ENCODE results near the gene TXNRD1.

Gene TXNRD1

DNA sequence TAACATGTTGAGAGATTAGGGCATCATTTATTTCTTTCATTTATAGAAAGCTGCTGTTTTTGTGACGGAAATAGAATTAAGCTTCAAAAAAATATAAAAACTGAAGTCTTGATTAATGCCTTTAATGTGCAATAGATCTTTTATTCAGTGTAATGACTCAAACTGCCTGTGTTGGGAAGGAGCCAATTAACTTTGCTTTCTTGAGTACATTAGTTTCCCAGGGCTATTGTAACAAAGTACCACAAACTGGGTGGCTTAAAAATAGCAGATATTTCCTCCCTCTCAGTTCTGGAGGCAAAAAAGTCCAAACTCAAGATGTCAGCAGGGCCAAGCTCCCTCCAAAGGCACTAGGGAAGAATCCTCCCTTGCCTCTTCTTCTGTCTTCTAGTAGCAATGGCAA lies 124.6 kb downstream of the TXNRD1 start:
- H3K79me2 ChIP-seq (ENCODE audit: control insufficient read depth, insufficient read depth, low read length) = no peaks in the 10 kb centered on the region
- H3K56ac ChIP-seq (ENCODE audit: low read length) = no peak overlapping the region
- no peak overlapping the region for H3K18ac ChIP-seq (ENCODE audit: low read length)
- no peak overlapping the region for H2BK120ac ChIP-seq (ENCODE audit: low read depth, low read length)
- no peaks in the 10 kb centered on the region for H3K27me3 ChIP-seq (ENCODE audit: insufficient read depth, low read length, poor library complexity)
- no peak overlapping the region for H3K9ac ChIP-seq (ENCODE audit: low read length)
- no peak overlapping the region for H4K5ac ChIP-seq (ENCODE audit: low read length)
- H2AK5ac ChIP-seq (ENCODE audit: low read length) = no peak overlapping the region
- H3K4me2 ChIP-seq (ENCODE audit: low read length) = no peak overlapping the region
- H4K8ac ChIP-seq (ENCODE audit: low read depth, low read length) = no peak overlapping the region
- H3K79me1 ChIP-seq (ENCODE audit: low read length) = peaks cover 2% of the 10 kb centered on the region
- H3K23ac ChIP-seq (ENCODE audit: low read length) = no peak overlapping the region
- H3K36me3 ChIP-seq (ENCODE audit: control insufficient read depth, insufficient read depth, low read length) = peaks cover 13% of the 10 kb centered on the region
- H3K27ac ChIP-seq (ENCODE audit: low read depth, low read length) = no peak overlapping the region
- no peak overlapping the region for H2BK15ac ChIP-seq (replicated peaks; ENCODE audit: low read depth)
- WGBS (ENCODE audit: extremely low coverage, insufficient coverage, low lambda C conversion rate) = no CpG with 5 or more reads among the region's 1 CpG
- H3K4ac ChIP-seq (ENCODE audit: low read depth, low read length) = no peak overlapping the region
- no peak for DNase-seq
- H3K4me1 ChIP-seq (ENCODE audit: control insufficient read depth, low read depth, low read length) = no peaks in the 10 kb centered on the region
- H3K4me3 ChIP-seq (ENCODE audit: low read length) = no peak overlapping the region
- H2BK5ac ChIP-seq (ENCODE audit: low read length) = no peak overlapping the region

DNA sequence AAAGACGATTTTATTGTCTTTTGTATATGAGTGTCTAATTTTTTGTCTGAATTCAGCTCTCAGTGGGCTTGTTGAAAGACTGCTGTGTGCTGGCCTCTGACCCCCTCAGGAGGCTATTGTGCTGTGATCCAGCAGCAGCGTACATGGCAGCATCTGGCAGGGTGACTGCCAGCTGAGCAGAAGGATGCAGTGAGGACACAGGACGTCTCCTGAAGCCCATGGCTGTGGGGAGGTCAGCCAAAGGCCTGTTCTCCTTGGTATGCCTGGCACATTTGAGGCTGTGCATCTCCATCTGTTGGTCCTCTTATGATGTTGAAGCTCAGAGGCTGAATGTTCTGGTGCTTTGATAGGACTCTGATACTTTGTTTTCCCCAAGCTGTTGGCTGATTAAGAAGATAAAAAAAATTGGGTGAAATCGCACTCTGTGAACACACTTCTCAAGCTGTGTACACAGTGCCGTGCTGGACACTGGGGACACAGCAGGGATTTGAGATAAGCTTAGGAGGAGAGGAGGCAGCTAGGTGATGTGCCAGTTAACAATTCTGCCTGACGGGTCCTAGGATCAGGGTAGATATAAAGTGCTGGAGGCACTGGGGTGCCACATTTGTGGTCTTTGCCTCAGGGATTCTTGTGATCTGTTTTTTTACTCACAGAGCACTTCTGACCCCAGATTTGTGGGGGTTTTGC lies 125.5 kb downstream of the TXNRD1 start:
- H2BK5ac ChIP-seq (ENCODE audit: low read length) = no peak overlapping the region
- H2BK120ac ChIP-seq (ENCODE audit: low read depth, low read length) = no peak overlapping the region
- H3K18ac ChIP-seq (ENCODE audit: low read length) = no peak overlapping the region
- H3K23ac ChIP-seq (ENCODE audit: low read length) = no peak overlapping the region
- H4K5ac ChIP-seq (ENCODE audit: low read length) = no peak overlapping the region
- no peak overlapping the region for H3K4ac ChIP-seq (ENCODE audit: low read depth, low read length)
- DNase-seq = no peak
- H3K79me1 ChIP-seq (ENCODE audit: low read length) = peaks cover 2% of the 10 kb centered on the region
- H3K9ac ChIP-seq (ENCODE audit: low read length) = no peak overlapping the region
- H3K4me3 ChIP-seq (ENCODE audit: low read length) = no peak overlapping the region
- no peaks in the 10 kb centered on the region for H3K27me3 ChIP-seq (ENCODE audit: insufficient read depth, low read length, poor library complexity)
- no peaks in the 10 kb centered on the region for H3K79me2 ChIP-seq (ENCODE audit: control insufficient read depth, insufficient read depth, low read length)
- peaks cover 13% of the 10 kb centered on the region for H3K36me3 ChIP-seq (ENCODE audit: control insufficient read depth, insufficient read depth, low read length)
- H3K4me2 ChIP-seq (ENCODE audit: low read length) = no peak overlapping the region
- WGBS (ENCODE audit: extremely low coverage, insufficient coverage, low lambda C conversion rate) = no CpG with 5 or more reads among the region's 6 CpGs
- H2AK5ac ChIP-seq (ENCODE audit: low read length) = no peak overlapping the region
- no peak overlapping the region for H3K27ac ChIP-seq (ENCODE audit: low read depth, low read length)
- H4K8ac ChIP-seq (ENCODE audit: low read depth, low read length) = no peak overlapping the region
- H3K56ac ChIP-seq (ENCODE audit: low read length) = no peak overlapping the region
- no peaks in the 10 kb centered on the region for H3K4me1 ChIP-seq (ENCODE audit: control insufficient read depth, low read depth, low read length)
- no peak overlapping the region for H2BK15ac ChIP-seq (replicated peaks; ENCODE audit: low read depth)

- no peak overlapping the region for H2BK15ac ChIP-seq (replicated peaks; ENCODE audit: low read depth)
- no peak for DNase-seq
- H4K8ac ChIP-seq (ENCODE audit: low read depth, low read length) = no peak overlapping the region
- no peak overlapping the region for H2BK5ac ChIP-seq (ENCODE audit: low read length)
- H3K79me1 ChIP-seq (ENCODE audit: low read length) = peaks cover 2% of the 10 kb centered on the region
- no peak overlapping the region for H2BK120ac ChIP-seq (ENCODE audit: low read depth, low read length)
- H3K27ac ChIP-seq (ENCODE audit: low read depth, low read length) = no peak overlapping the region
- H3K4ac ChIP-seq (ENCODE audit: low read depth, low read length) = no peak overlapping the region
- no peaks in the 10 kb centered on the region for H3K27me3 ChIP-seq (ENCODE audit: insufficient read depth, low read length, poor library complexity)
- H3K36me3 ChIP-seq (ENCODE audit: control insufficient read depth, insufficient read depth, low read length) = peaks cover 13% of the 10 kb centered on the region
- no peak overlapping the region for H3K18ac ChIP-seq (ENCODE audit: low read length)
- H3K9ac ChIP-seq (ENCODE audit: low read length) = no peak overlapping the region
- H4K5ac ChIP-seq (ENCODE audit: low read length) = no peak overlapping the region
- no peak overlapping the region for H3K56ac ChIP-seq (ENCODE audit: low read length)
- no peak overlapping the region for H3K4me3 ChIP-seq (ENCODE audit: low read length)
- no peak overlapping the region for H3K23ac ChIP-seq (ENCODE audit: low read length)
- no peak overlapping the region for H3K4me2 ChIP-seq (ENCODE audit: low read length)
- H3K4me1 ChIP-seq (ENCODE audit: control insufficient read depth, low read depth, low read length) = no peaks in the 10 kb centered on the region
- no CpG with 5 or more reads among the region's 2 CpGs for WGBS (ENCODE audit: extremely low coverage, insufficient coverage, low lambda C conversion rate)
- H3K79me2 ChIP-seq (ENCODE audit: control insufficient read depth, insufficient read depth, low read length) = no peaks in the 10 kb centered on the region
- H2AK5ac ChIP-seq (ENCODE audit: low read length) = no peak overlapping the region
Measured at GRCh38 chr12:104342147-104342546, 126.6 kb downstream of the TXNRD1 start.

DNA sequence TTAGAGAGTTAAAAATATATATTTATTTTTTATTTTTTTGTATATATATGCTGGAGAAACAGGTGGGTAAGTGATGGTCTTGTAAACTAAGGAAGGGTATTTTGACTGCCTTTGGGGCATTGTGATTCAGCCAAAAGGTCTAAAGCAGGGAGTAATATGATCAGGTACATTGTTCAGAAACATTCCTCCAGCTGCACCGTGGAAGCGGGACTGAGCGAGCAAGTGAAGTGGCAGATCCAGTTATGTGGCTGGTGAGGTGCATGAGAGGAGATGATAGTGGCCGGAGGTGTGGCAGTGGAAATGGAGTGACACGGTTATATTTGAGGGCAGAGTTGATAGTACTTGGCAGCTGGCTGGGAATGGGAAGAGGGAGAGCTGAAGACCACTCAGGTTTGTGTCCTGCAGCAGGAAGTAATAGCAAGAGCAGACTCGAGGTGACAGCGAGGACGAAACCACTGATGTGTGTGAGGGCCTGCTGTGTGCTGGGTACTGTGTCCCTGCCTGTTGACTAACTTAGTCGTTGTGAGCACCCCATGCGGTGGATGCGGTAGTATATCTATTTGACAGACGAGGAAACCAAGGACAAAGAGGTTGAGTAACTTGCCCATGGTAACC lies 127.2 kb downstream of the TXNRD1 start:
- no peak overlapping the region for H2AK5ac ChIP-seq (ENCODE audit: low read length)
- no peak for DNase-seq
- H4K8ac ChIP-seq (ENCODE audit: low read depth, low read length) = no peak overlapping the region
- H4K5ac ChIP-seq (ENCODE audit: low read length) = no peak overlapping the region
- H2BK5ac ChIP-seq (ENCODE audit: low read length) = no peak overlapping the region
- no peaks in the 10 kb centered on the region for H3K4me1 ChIP-seq (ENCODE audit: control insufficient read depth, low read depth, low read length)
- no CpG with 5 or more reads among the region's 12 CpGs for WGBS (ENCODE audit: extremely low coverage, insufficient coverage, low lambda C conversion rate)
- H3K79me1 ChIP-seq (ENCODE audit: low read length) = peaks cover 2% of the 10 kb centered on the region
- H3K36me3 ChIP-seq (ENCODE audit: control insufficient read depth, insufficient read depth, low read length) = peaks cover 13% of the 10 kb centered on the region
- no peak overlapping the region for H3K9ac ChIP-seq (ENCODE audit: low read length)
- H3K79me2 ChIP-seq (ENCODE audit: control insufficient read depth, insufficient read depth, low read length) = no peaks in the 10 kb centered on the region
- H3K18ac ChIP-seq (ENCODE audit: low read length) = no peak overlapping the region
- H3K27me3 ChIP-seq (ENCODE audit: insufficient read depth, low read length, poor library complexity) = no peaks in the 10 kb centered on the region
- H3K4ac ChIP-seq (ENCODE audit: low read depth, low read length) = no peak overlapping the region
- no peak overlapping the region for H2BK120ac ChIP-seq (ENCODE audit: low read depth, low read length)
- H3K23ac ChIP-seq (ENCODE audit: low read length) = no peak overlapping the region
- no peak overlapping the region for H3K56ac ChIP-seq (ENCODE audit: low read length)
- H3K4me2 ChIP-seq (ENCODE audit: low read length) = no peak overlapping the region
- no peak overlapping the region for H3K27ac ChIP-seq (ENCODE audit: low read depth, low read length)
- no peak overlapping the region for H2BK15ac ChIP-seq (replicated peaks; ENCODE audit: low read depth)
- H3K4me3 ChIP-seq (ENCODE audit: low read length) = no peak overlapping the region

- Histone ChIP-seq H3K36me3 (ENCODE audit: control insufficient read depth, insufficient read depth, low read length) (peaks cover 13% of the 10 kb centered on the region), H2BK5ac (ENCODE audit: low read length) (no peak overlapping the region), H3K9ac (ENCODE audit: low read length) (no peak overlapping the region), H3K79me1 (ENCODE audit: low read length) (peaks cover 2% of the 10 kb centered on the region), H3K27me3 (ENCODE audit: insufficient read depth, low read length, poor library complexity) (no peaks in the 10 kb centered on the region), H3K27ac (ENCODE audit: low read depth, low read length) (no peak overlapping the region), H3K4ac (ENCODE audit: low read depth, low read length) (no peak overlapping the region), H3K4me1 (ENCODE audit: control insufficient read depth, low read depth, low read length) (no peaks in the 10 kb centered on the region), H3K56ac (ENCODE audit: low read length) (no peak overlapping the region), H3K4me2 (ENCODE audit: low read length) (no peak overlapping the region), H2AK5ac (ENCODE audit: low read length) (no peak overlapping the region), H3K18ac (ENCODE audit: low read length) (no peak overlapping the region), H4K8ac (ENCODE audit: low read depth, low read length) (no peak overlapping the region), H2BK15ac (replicated peaks; ENCODE audit: low read depth) (no peak overlapping the region), H3K23ac (ENCODE audit: low read length) (no peak overlapping the region), H4K5ac (ENCODE audit: low read length) (no peak overlapping the region), H3K4me3 (ENCODE audit: low read length) (no peak overlapping the region), H2BK120ac (ENCODE audit: low read depth, low read length) (no peak overlapping the region), H3K79me2 (ENCODE audit: control insufficient read depth, insufficient read depth, low read length) (no peaks in the 10 kb centered on the region)
- DNase-seq = no peak
- no CpG with 5 or more reads among the region's 2 CpGs for WGBS (ENCODE audit: extremely low coverage, insufficient coverage, low lambda C conversion rate)
Measured at GRCh38 chr12:104344682-104345081, 129.1 kb downstream of the TXNRD1 start.
